Activated CD8-positive, alpha-beta memory T cell treated with anti-CD3 and anti-CD28 coated beads for 48 hours (primary cell): ENCODE data around the gene AURKAIP1.

ENCODE experiments used
- DNase-seq, 3 experiments: peaks; one replicate each; pipeline ENCODE4 v3.0.0-alpha.2; 2020; ENCODE audit warnings: low read depth in 2 of 3, low spot score in 2 of 3

The AURKAIP1 gene

DNA sequence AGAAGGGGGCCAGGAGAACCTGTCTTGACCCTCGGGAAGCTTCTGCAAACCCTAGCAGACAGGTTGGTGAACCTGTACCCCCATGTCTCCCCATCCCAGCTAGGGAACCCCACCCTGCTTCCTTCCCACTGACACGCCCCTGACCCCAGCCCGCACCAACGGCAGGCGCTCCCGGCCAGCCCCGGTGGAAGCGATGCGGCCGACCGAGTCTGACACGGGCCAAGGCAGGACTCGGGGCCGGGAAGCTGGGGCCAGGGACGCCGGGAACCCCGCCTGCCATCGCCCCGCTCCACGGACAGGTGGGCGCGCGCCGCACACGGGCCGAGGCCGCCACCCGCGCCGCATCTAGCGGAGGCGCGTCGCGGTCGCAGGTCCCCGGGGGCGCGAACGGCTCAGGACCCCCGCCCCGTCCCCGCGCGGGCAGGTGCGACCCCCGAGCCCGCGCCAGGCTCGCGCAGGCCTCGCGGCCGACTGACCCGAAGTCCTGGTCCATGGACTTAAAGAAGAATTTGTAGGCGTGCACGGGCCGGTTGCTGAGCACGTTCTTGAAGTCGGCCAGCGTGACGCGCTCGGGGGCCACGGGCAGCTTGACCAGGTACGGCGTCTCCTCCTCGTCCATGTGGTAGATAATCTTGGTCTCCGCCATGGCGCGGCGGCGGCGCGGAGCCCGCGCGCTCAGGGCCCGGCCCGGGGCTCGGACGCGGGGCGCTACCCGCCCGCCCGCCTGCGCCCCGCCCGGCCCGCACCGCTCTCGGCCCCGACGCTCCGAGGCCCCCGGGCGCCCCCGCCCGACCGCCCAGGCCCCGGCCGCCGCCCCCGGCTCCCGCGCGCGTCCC is 26.4 kb downstream of the AURKAIP1 start:
- DNase-seq, result no peak

DNA sequence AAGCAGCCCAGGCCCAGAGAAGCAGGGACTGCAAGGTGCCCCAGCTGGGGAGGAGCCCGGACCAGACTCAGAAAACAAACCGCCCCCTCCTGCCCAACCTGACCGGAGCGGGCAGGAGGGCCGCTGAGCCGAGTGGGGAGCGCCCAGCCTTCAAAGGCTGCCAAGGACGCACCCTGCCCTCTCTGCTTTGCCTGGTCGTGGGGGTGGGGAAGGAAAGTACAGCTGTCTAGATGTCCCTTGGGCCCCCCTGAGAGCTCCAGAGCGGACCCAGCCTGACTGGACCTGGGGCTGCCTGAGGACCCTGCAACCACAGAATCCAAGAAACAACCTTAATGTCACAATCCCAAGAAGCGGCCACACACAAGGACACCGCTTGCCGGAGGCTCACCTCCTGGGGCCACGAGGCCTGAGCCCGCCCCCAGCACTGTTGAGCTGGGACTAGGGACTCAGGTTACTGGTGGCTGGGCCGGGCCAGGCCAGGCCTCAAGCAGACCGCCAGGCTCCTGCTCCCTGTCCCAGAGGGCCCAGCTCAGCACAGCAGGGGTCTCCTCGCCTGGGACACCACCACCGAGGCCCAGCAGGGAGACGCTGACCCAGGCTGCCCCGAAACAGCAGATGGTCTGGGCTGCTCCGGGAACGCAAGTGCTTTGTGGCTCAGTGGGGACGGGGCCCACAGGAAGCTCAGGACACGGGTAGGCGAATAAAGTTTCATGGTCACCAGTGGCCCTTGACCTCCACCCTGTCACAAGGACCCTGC is 27.2 kb downstream of the AURKAIP1 start:
- no peak for DNase-seq

DNA sequence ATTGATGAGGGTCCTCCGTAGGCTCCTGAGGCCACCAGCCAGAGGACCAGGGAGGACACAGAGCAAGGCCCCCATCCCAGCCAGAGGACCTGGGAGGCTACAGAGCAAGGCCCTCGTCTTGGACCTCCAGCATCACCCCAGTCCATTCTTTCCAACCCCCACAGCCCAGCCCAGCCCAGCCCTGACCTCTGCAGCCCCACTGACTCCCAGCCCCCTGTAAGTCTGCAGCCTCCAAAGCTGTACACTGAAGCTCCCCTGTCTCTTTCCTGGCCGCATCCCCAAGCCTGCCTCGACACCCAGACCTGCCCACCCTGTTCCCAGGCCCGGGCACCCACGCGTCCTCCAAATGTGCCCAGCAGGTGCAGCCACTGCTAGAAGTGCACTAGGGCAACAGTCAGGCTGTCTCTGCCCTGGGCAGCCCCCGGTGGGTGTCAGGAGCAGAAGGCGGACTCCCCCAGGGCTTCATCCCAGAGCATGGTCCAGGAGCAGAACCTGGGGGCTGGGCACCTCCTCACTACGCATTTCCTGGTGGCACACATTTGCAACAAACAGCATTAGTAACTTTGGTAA is 27.9 kb downstream of the AURKAIP1 start:
- no peak for DNase-seq

DNA sequence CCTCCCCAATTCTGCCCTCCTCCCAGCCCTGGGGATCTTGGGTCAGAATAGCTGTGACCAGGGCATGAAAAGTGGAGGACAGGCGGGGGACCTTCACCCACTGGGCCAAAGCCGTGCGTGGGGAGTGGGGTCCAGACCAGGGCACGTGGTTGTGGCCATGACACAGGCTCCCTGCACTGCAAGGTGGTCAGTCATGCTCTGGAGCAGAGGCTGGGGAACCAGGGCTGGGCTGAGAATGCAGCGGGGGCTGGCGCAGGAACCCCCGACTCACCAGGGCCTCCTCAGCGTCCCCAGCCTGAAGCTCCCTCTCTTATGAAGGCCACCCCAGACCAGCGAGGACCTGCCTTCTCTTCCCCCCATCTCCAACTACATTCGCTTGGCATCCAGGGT is 28.5 kb downstream of the AURKAIP1 start:
- no peak for DNase-seq

DNA sequence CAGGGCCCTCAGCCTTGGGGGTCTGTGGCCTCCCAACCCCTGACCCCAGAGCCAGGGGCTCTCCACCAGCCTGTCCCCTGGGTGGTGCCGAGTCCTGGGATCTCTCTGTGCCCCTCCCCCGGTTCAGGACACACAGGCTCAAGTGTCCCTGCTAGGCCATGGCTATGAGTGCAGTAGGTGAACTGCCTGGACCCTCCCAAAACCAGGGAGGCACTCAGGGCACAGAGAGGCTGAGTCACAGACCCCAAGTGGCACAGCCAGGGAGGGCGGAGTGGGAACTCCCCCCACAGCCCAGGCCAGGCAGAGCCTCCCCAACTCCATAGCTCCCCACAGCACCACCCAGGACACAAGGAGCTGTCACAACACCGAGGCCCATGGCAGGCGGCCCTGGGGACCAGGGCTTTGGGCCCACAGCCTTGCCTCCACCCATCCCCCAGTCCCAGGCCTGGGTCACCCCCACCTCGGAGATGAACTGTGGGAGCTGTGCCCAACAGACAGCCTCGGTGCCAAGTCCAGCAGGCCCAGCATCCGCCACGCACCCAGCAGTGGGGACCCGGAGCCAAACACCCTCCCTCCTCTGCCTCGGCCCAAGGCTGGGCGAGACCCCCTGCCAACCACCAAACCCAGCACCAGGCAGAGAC is 29.0 kb downstream of the AURKAIP1 start:
- no peak for DNase-seq

DNA sequence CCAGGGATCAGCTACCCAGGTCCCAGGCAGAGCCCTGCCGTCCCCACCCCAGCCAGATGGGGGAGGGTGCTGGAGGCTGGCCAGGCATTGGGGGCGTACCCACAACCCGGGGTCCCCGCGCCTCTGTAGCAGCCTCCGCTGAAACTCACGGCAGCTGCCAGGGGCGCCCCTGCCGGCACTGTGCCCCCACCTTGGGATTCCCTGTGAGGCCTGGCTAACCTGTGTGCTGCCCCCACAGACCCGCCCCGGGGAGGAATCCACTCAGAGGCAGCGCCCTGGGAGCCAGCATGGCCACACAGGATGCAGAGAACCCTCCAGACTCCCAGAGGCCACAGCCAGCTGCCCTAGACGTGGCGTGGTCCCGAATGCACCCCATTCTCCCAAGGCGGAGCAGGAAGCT is 29.6 kb downstream of the AURKAIP1 start:
- DNase-seq, result no peak

DNA sequence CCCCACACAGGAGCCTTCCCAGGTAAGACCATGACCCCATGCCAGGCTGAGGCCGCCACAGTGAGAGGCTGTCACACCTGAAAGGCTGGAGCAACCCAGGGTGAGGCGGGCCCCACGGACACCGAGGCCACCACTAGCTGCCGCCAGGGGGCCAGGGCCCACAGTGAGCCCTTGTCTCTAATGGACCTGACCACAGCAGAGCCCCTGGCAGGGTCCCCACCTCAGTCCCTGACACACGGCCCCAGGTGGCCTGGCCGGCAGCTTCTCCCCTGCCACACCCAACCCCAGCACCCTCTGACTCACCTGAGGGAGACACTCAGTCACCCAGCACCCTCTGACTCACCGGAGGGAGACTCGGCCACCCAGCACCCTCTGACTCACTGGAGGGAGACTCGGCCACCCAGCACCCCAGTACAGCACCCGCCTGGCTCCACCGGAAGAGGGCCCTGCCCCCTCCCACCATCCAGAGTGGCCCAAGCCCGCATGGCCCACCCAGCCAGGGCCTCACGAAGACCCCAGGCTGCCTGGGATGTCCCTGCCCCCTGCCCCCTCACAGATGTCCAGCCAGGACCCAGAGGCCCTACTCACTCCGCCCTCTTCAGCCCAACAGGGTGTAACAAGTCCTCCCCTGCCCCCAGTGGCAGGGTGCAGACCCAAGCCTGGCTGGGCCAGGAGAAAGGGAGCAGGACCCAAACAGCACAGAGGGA is 30.2 kb downstream of the AURKAIP1 start:
- no peak for DNase-seq

DNA sequence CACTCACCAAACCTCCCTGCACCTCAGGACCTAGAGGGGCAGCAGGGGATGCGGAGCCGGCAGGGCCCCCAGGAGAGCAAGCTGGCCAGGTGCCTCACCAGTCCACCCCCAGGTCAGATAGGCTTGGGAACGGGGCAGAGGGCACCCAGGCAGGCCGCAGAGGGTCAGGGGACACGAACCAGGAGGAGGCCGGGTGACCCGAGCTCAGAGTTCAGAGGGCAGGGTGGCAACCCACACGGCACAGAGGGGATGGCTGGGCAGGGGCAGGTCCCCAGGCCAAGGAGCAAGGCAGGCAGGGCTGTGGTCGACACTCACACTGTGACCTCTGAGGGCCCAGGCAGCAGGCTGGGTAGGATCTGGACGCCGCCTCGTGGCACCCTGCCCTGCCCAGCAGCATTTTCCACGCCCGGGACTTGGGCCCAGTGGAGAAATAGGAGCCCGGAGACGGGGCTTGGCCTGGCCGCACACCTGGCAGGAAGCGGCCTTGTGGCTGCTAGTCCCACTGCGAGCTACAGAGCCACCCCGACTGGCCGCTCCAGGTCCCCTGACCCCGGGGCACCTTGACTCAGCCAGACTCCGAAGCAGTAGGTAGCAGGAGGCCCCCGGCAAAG is 31.1 kb downstream of the AURKAIP1 start:
- no peak for DNase-seq

DNA sequence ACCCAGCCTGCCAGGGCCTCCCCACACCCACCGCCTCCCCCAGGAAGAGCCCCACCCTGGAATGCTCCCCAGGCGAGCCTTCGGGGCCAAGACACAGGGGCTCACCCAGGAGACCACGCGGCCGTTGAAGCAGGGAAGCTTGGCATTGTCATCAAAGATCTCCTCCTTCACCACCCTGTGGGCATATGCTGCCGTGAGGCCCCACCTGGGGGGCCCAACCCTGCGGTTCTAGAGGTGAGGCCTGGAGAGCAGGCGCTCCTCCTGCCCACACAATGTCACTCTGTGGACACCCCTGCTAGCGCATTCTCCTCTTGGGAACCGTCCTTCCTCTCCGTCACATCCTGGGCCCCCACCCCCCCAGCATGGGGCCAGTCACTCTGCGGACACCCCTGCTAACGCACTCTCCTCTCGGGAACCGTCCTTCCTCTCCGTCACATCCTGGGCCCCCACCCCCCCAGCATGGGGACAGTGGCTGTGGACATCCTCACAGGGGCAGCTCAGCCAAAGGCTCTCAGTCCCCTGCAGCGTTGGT is 32.4 kb downstream of the AURKAIP1 start:
- no peak for DNase-seq

DNA sequence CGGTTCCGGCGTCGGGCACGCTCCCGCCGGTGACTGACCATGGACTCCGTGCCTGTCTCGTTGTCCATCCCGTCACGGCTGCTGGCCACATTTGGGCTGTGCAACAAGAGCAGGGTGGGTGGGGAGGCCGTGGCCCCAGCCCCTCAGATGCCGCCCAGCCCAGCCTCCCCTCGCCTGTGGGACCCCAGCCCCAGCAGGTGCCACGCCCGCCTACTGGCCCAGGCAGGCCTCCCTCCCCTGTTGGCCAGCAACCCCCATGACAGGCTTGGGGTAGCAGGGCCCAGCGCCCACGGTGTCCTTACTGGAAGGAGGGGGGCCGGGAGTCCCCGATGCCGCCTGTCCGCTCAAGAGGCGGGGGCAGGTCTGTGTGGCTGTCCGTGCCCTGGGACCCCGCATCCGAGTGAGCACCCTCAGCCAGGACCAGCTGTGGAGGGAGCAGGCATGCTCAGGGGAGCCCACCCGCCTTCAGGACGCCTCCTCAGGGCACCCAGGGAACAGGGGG is 32.9 kb downstream of the AURKAIP1 start:
- no peak for DNase-seq

DNA sequence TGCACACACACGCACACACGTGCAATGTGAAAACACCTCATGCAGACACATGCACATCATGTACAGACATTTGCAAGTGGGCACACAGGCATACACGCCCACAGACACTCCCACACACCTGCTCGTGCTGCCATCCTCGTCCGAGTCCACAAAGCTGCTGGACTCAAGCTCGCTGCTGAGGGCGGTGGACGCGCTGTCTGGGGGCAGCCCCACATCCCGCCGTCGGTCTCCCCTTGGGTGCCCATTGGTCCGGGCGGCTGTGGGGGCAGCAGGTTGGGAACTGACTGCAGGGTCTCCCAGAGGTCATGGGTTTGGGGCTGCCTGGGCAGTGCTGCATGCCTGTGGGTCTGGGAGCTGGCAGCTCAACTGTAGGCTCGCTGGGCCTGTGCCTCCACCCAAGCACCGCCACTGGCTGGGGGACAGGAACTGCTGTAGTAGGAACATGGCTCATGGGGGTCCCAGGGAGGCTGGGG is 33.4 kb downstream of the AURKAIP1 start:
- DNase-seq, result no peak

DNA sequence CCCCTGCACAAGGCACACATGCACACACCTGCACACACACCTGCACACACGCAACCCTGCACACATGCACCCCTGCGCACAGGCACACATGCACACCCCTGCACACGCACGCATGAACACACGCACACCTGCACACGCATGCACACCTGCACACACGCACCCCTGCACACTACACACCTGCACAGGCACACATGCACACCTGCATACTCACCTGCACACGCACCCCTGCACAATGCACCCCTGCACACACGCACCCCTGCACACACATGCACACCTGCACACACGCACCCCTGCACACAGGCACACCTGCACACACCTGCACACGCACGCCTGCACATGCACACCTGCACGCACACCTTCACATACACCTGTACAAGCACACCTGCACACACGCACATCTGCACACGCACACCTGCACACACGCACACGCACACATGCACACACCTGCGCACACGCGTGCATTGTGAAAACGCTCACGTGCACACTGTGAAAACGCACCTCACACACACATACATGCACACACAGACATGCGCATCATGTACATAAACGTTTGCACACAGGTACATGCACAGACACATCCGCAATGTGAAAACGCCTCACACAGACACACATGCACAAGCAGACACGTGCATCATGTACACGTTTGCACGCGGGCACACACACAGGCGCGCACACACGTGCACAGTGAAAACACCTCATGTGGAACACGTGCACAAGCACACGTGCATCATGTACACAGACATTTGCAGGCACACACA is 34.0 kb downstream of the AURKAIP1 start:
- no peak for DNase-seq

DNA sequence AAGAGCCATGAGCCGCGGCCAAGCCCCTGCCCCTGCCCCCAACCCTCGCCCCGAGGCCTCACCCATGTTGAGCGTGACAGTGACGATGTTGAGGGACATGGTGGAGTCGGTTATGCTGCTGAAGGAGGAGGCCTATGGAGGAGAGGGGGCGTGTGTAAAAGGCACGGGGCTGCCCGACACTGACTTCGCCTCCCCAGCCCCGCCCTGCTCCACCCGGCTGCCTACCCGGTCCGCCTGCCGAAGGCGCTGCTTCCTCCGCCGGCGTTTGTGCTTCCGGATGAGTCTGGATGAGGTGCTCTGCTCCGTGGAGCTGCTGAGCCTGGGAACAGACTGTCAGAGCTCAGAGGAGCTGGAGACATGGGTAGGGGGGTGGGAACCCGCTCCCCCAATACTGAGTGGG is 34.8 kb downstream of the AURKAIP1 start:
- no peak for DNase-seq

DNA sequence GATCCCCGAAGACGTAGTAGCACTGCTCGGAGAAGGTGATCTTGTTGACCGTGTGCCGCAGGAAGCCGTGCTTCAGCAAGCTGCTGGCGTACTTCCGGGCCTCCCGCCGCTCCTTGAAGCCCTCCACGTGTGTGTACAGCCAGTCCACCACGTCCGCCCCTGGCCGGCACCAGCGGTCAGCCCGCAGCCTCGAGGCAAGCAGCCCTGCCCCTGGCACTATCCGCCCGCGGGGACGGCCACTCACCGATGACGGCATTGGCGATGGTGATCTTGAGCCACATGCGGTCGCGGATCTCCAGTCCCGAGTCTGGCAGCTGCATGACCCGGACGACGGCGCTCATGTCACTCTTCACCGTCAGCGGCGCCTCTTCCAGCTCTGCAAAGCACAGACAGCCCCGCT is 36.7 kb downstream of the AURKAIP1 start:
- DNase-seq, result no peak

DNA sequence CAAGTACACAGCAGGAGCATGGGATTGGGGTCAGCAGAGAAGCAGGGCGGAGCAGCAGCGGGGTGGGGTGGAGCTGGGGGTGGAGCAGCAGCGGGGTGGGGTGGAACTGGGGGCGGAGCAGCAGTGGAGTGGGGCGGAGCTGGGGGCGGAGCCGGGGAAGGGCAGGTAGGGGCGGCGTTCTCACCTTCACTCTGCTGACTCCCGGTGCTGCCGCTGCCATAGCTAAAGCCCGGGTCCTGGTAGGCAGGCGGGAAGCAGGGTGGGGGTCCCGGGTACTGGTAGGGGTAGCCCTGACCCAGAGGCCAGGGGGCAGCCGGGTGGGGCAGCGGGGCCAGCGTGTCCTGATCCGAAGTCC is 37.2 kb downstream of the AURKAIP1 start:
- peak in 1 of 3 experiments; percentile 40 for DNase-seq

DNA sequence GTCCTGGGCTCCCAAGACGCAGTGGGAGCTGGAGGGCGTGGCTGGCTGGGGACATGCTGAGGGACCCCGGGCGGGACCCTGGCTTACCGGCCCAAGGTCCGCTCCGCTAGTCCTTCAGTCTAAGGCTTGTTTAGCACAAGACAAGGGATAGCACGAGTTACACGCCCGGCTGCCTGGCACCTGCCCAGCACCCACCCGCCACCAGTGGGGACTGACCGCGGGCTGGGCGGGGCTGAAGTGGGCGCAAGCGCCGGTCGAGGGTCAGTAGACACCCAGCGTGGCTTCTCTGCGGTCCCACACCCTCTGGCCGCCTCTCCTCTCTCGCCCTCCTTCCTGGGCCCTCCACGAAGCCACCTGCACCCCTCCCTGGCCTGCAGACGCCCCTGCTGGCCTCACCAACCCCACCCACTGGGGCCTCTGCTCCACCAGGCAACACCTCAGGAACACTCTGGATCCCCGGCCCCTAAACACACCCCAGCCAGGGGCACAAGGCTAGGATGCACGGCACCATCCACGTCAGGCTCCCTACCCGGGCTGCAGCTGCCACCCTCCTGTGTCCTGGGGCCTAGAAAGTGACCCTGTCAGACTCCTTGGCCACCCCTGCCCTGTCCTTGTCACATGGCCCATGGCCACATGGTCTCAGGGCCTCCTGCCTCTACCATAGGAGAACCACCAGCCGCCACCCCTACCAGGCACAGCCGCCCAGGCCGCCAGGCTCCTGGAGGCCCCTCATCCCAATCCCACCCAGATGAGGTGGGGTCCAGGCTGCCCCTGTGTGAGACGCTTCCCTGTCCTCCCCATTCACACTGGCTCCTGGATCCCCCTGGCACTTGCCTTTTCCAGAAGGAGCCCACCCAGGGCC is 37.8 kb downstream of the AURKAIP1 start:
- no peak for DNase-seq

DNA sequence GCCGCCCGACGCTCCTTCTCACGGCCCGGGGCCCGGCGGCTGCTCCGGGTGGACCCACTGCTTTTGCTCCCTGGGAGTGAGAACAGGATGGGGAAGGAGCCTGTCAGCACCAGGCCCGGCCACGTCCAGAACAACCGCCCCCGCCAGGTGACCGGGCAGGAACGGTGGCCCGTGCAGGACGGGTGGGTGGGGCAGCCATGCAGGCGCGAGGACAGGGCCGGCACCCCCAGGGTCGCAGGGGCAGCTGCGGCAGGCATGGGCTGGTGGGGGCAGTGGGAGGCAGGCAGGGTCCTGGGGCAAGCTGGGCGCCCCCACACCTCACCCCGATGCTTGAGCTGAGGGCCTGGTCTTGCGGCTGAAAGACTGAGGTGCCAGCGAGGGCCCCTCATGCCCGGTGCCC is 38.6 kb downstream of the AURKAIP1 start:
- DNase-seq, result no peak

DNA sequence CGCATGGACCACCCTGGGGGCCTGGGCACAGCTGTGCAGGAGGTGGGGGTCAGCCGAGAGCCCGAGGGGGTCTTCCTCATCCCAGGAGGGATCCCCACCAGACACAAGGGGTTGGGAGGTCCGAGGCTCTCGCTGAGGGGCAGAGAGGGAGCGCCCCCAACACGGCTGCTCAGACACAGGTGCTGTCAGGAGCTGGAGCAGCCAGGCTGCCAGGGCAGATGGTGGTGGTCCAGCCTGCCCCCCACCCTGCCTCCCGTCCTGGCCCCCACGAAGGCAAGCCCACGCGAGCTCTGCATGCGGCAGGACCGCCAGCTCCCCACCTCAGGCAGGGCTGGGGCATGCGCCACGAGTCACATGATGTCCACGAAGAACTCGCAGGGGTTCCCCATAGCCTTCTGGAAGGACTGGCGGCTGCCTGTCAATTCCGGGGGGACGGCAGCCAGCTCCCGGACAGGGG is 39.2 kb downstream of the AURKAIP1 start:
- DNase-seq, result no peak
